HepG2 (cell line): Measurements from ENCODE around the gene KAT2A. TPM values are rescaled to one million over a fixed set of nuclear protein-coding genes. Genes with fewer than 3 reads are reported as not detected.
A peak's percentile ranks its signal among the peaks of the same experiment; 100 is the strongest.

ENCODE experiments used
- DNMT1 ChIP-seq: sonication (generic); formaldehyde crosslinking; IDR thresholded peaks from 2 replicates; pipeline ENCODE4 v1.5.1; 2020; ENCODE audit warnings: mild to moderate bottlenecking, missing genetic modification reagents
- IRF2 ChIP-seq: IDR thresholded peaks from 2 replicates; pipeline ENCODE4 v1.6.1; 2018; ENCODE audit warnings: missing genetic modification reagents, missing compliant biosample characterization
- KLF11 ChIP-seq: IDR thresholded peaks from 2 replicates; pipeline ENCODE4 v1.6.1; 2016; ENCODE audit warnings: missing compliant biosample characterization
- NPAS2 ChIP-seq: sonication (generic); formaldehyde crosslinking; IDR thresholded peaks from 2 replicates; pipeline ENCODE4 v1.8.0; 2022; ENCODE audit warnings: mild to moderate bottlenecking, missing genetic modification reagents, borderline replicate concordance
- POLR2AphosphoS5 ChIP-seq: IDR thresholded peaks from 2 replicates; pipeline ENCODE4 v1.6.1; 2012; ENCODE audit warnings: low read depth, low read length
- RFX3 ChIP-seq: IDR thresholded peaks from 2 replicates; pipeline ENCODE4 v1.6.1; 2016; ENCODE audit warnings: missing biosample characterization, missing genetic modification reagents
- ZNF350 ChIP-seq: sonication (generic); formaldehyde crosslinking; IDR thresholded peaks from 2 replicates; pipeline ENCODE4 v1.4.0; 2020; ENCODE audit warnings: mild to moderate bottlenecking, low read depth, missing genetic modification reagents, borderline replicate concordance
- ZNF577 ChIP-seq: sonication (generic); formaldehyde crosslinking; IDR thresholded peaks from 2 replicates; pipeline ENCODE4 v1.4.0; 2020; ENCODE audit warnings: mild to moderate bottlenecking, low read depth, missing genetic modification reagents, borderline replicate concordance
- ZNF616 ChIP-seq: sonication (generic); formaldehyde crosslinking; IDR thresholded peaks from 2 replicates; pipeline ENCODE4 v1.5.0; 2020; ENCODE audit warnings: low read depth, mild to moderate bottlenecking, missing genetic modification reagents
- polyA plus RNA-seq, 8 experiments: library from polyadenylated mRNA; depleted of rRNA in 3 of 8; stranded (reverse) in 7 of 8; unstranded in 1 of 8; fragments of >200 nt; fragmentation: Illumina TruSeq in 4 of 8; extraction: Trizol in 4 of 8; gene quantifications; 2 replicates each; pipeline versions ENCODE4 v1.2.1 to v1.2.3, GENCODE V29; 2011 to 2016; ENCODE audit warnings: low read depth in 4 of 8, missing spikeins in 1 of 8, mixed read lengths in 1 of 8; ENCODE audit not compliant: insufficient read depth in 1 of 8
- total RNA-seq, 5 experiments: library from RNA; depleted of rRNA; stranded (reverse); fragments of >200 nt; fragmentation: Illumina TruSeq; extraction: Trizol; gene quantifications; 2 replicates each; pipeline ENCODE4 v1.2.3, GENCODE V29; 2016; ENCODE audit warnings: low read depth in 1 of 5
- TF ChIP-seq, protein P1 (sequence below): sonication (generic); formaldehyde crosslinking; IDR thresholded peaks from 2 replicates; pipeline ENCODE4 v1.9.0; 2021; ENCODE audit warnings: missing genetic modification reagents, borderline replicate concordance
- TF ChIP-seq, protein P2 (sequence below): sonication (generic); formaldehyde crosslinking; IDR thresholded peaks from 2 replicates; pipeline ENCODE4 v1.5.1; 2020; ENCODE audit warnings: mild to moderate bottlenecking, missing genetic modification reagents, borderline replicate concordance
- TF ChIP-seq, protein P3 (sequence below): sonication (generic); formaldehyde crosslinking; IDR thresholded peaks from 2 replicates; pipeline ENCODE4 v1.4.0; 2020; ENCODE audit warnings: missing genetic modification reagents
- TF ChIP-seq, protein P4 (sequence below): sonication (generic); formaldehyde crosslinking; IDR thresholded peaks from 2 replicates; pipeline ENCODE4 v1.5.0; 2020; ENCODE audit warnings: mild to moderate bottlenecking, missing genetic modification reagents, borderline replicate concordance

Gene KAT2A
- total and polyA plus RNA-seq, 2 of the 13 experiments (the other 11 are each of a cell fraction or from before 2014, with no cell fraction given) = 29.1 to 90.4 TPM

DNA sequence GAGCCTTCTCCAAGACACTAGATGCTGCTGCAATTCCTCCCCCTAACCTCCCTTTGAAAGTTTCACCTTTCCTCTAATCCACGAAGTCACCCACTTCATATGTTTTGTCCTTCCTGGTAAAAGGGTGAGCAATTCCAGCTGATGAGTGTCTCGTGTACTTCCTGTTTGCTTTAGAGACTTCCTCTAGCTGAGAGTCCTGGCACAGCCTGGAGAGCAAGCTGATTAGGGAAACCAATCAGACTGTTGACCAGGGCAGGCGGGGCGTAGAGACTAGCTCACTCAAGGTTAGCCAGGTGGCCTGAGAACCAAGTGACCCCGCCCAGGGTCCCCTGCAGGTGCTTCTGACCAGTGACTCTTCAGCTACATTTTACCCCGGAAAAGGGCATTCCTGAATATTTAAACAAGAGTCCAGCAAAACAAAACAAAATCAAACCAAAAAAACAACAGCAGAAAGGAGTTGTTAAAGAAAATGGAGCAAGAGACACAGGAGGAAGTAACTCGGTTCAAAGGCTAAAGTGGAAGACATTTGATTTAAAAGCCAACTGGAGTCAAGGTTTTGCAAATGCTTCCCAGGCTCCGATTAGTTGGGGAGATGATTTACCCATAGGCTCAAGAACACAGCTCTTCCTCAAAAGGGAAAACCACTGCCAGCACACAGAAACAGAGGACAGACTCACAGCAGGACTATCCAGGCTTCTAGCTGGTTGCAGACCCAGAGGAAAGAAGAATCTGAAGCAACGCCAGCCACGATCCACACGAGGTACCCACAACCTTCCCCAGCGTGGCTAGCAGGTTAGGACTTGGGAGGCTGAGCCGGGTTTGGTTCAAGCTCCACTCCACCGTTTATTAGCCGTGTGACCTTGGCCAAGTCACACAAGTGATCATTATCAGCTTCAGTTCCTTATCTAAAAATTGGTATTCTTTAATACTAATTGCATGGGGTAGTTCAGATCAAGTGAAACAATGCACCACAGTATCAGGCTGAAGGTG, 14.8 kb upstream of the KAT2A start (continued):
- TF ChIP-seq, protein P1, sequence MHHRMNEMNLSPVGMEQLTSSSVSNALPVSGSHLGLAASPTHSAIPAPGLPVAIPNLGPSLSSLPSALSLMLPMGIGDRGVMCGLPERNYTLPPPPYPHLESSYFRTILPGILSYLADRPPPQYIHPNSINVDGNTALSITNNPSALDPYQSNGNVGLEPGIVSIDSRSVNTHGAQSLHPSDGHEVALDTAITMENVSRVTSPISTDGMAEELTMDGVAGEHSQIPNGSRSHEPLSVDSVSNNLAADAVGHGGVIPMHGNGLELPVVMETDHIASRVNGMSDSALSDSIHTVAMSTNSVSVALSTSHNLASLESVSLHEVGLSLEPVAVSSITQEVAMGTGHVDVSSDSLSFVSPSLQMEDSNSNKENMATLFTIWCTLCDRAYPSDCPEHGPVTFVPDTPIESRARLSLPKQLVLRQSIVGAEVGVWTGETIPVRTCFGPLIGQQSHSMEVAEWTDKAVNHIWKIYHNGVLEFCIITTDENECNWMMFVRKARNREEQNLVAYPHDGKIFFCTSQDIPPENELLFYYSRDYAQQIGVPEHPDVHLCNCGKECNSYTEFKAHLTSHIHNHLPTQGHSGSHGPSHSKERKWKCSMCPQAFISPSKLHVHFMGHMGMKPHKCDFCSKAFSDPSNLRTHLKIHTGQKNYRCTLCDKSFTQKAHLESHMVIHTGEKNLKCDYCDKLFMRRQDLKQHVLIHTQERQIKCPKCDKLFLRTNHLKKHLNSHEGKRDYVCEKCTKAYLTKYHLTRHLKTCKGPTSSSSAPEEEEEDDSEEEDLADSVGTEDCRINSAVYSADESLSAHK (CRISPR knock-in tag) = no peak
- TF ChIP-seq DNMT1 (CRISPR knock-in tag) = no peak
- no peak for TF ChIP-seq ZNF577 (CRISPR knock-in tag)
- TF ChIP-seq POLR2AphosphoS5 = no peak
- TF ChIP-seq ZNF350 (CRISPR knock-in tag) = peak; percentile 47; the same call in 1 of the 2 replicates
- TF ChIP-seq, protein P2, sequence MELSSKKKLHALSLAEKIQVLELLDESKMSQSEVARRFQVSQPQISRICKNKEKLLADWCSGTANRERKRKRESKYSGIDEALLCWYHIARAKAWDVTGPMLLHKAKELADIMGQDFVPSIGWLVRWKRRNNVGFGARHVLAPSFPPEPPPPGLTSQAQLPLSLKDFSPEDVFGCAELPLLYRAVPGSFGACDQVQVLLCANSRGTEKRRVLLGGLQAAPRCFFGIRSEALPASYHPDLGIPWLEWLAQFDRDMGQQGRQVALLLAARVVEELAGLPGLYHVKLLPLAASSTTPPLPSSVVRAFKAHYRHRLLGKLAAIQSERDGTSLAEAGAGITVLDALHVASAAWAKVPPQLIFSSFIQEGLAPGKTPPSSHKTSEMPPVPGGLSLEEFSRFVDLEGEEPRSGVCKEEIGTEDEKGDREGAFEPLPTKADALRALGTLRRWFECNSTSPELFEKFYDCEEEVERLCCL (CRISPR knock-in tag) = no peak
- TF ChIP-seq KLF11 = 0 out of 2 replicates have a peak, but pooled peaks have one; percentile 58
- TF ChIP-seq ZNF616 (CRISPR knock-in tag) = no peak
- TF ChIP-seq NPAS2 = no peak
- TF ChIP-seq RFX3 = no peak
- TF ChIP-seq, protein P3, sequence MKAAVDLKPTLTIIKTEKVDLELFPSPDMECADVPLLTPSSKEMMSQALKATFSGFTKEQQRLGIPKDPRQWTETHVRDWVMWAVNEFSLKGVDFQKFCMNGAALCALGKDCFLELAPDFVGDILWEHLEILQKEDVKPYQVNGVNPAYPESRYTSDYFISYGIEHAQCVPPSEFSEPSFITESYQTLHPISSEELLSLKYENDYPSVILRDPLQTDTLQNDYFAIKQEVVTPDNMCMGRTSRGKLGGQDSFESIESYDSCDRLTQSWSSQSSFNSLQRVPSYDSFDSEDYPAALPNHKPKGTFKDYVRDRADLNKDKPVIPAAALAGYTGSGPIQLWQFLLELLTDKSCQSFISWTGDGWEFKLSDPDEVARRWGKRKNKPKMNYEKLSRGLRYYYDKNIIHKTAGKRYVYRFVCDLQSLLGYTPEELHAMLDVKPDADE (CRISPR knock-in tag) = no peak
- TF ChIP-seq, protein P4, sequence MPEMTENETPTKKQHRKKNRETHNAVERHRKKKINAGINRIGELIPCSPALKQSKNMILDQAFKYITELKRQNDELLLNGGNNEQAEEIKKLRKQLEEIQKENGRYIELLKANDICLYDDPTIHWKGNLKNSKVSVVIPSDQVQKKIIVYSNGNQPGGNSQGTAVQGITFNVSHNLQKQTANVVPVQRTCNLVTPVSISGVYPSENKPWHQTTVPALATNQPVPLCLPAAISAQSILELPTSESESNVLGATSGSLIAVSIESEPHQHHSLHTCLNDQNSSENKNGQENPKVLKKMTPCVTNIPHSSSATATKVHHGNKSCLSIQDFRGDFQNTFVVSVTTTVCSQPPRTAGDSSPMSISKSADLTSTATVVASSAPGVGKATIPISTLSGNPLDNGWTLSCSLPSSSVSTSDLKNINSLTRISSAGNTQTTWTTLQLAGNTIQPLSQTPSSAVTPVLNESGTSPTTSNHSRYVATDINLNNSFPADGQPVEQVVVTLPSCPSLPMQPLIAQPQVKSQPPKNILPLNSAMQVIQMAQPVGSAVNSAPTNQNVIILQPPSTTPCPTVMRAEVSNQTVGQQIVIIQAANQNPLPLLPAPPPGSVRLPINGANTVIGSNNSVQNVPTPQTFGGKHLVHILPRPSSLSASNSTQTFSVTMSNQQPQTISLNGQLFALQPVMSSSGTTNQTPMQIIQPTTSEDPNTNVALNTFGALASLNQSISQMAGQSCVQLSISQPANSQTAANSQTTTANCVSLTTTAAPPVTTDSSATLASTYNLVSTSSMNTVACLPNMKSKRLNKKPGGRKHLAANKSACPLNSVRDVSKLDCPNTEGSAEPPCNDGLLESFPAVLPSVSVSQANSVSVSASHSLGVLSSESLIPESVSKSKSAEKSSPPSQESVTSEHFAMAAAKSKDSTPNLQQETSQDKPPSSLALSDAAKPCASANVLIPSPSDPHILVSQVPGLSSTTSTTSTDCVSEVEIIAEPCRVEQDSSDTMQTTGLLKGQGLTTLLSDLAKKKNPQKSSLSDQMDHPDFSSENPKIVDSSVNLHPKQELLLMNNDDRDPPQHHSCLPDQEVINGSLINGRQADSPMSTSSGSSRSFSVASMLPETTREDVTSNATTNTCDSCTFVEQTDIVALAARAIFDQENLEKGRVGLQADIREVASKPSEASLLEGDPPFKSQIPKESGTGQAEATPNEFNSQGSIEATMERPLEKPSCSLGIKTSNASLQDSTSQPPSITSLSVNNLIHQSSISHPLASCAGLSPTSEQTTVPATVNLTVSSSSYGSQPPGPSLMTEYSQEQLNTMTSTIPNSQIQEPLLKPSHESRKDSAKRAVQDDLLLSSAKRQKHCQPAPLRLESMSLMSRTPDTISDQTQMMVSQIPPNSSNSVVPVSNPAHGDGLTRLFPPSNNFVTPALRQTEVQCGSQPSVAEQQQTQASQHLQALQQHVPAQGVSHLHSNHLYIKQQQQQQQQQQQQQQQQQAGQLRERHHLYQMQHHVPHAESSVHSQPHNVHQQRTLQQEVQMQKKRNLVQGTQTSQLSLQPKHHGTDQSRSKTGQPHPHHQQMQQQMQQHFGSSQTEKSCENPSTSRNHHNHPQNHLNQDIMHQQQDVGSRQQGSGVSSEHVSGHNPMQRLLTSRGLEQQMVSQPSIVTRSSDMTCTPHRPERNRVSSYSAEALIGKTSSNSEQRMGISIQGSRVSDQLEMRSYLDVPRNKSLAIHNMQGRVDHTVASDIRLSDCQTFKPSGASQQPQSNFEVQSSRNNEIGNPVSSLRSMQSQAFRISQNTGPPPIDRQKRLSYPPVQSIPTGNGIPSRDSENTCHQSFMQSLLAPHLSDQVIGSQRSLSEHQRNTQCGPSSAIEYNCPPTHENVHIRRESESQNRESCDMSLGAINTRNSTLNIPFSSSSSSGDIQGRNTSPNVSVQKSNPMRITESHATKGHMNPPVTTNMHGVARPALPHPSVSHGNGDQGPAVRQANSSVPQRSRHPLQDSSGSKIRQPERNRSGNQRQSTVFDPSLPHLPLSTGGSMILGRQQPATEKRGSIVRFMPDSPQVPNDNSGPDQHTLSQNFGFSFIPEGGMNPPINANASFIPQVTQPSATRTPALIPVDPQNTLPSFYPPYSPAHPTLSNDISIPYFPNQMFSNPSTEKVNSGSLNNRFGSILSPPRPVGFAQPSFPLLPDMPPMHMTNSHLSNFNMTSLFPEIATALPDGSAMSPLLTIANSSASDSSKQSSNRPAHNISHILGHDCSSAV (CRISPR knock-in tag) = no peak
- TF ChIP-seq IRF2 = peak; percentile 66
